K562 (cell line): ENCODE measurements around the gene ST6GAL1. TPM values are rescaled to one million over a fixed set of nuclear protein-coding genes. Genes with fewer than 3 reads are reported as not detected.

ENCODE experiments used
- CREM ChIP-seq: IDR thresholded peaks from 2 replicates; pipeline ENCODE4 v1.6.1; 2014; ENCODE audit warnings: antibody characterized with exemption, low read depth
- CXXC5 ChIP-seq: fragments of 250-450 bp; sonication (Bioruptor Pico); IDR thresholded peaks from 2 replicates; pipeline ENCODE4 v1.8.0; 2022; ENCODE audit warnings: inconsistent platforms, mild to moderate bottlenecking, moderate library complexity
- E2F3 ChIP-seq: fragments of 250-450 bp; sonication (Bioruptor Pico); IDR thresholded peaks from 2 replicates; pipeline ENCODE4 v1.4.0; 2020; ENCODE audit warnings: mild to moderate bottlenecking
- ETV1 ChIP-seq: fragments of 450-650 bp; conservative IDR thresholded peaks from 2 replicates; pipeline ENCODE4 v1.6.1; 2016; ENCODE audit warnings: missing genetic modification characterization, control low read depth, low read depth, missing compliant biosample characterization
- GATAD2B ChIP-seq: fragments of 450-650 bp; IDR thresholded peaks from 2 replicates; pipeline ENCODE4 v1.6.1; 2017; ENCODE audit warnings: mild to moderate bottlenecking, borderline replicate concordance
- L3MBTL2 ChIP-seq: fragments of 450-650 bp; IDR thresholded peaks from 2 replicates; pipeline ENCODE4 v1.6.1; 2016; ENCODE audit warnings: mild to moderate bottlenecking, moderate library complexity
- LARP7 ChIP-seq: fragments of 450-650 bp; IDR thresholded peaks from 2 replicates; pipeline ENCODE4 v1.6.1; 2016
- MED1 ChIP-seq: sonication (generic); formaldehyde crosslinking; IDR thresholded peaks from 2 replicates; pipeline ENCODE4 v1.8.1; 2023; ENCODE audit warnings: missing genetic modification reagents, borderline replicate concordance
- MTA2 ChIP-seq: fragments of 450-650 bp; IDR thresholded peaks from 2 replicates; pipeline ENCODE4 v1.6.1; 2016; ENCODE audit warnings: low read depth
- NCOA4 ChIP-seq: fragments of 450-650 bp; IDR thresholded peaks from 2 replicates; pipeline ENCODE4 v1.6.1; 2018; ENCODE audit warnings: mild to moderate bottlenecking; ENCODE audit not compliant: partially characterized antibody
- PCBP1 ChIP-seq: fragments of 200-400 bp; formaldehyde crosslinking; IDR thresholded peaks from 2 replicates; pipeline ENCODE4 v1.6.1; 2018; ENCODE audit warnings: mild to moderate bottlenecking, low read depth, low read length; ENCODE audit not compliant: poor library complexity, severe bottlenecking
- POLR2G ChIP-seq: fragments of 200-400 bp; formaldehyde crosslinking; IDR thresholded peaks from 2 replicates; pipeline ENCODE4 v1.6.1; 2017; ENCODE audit warnings: low read depth, mild to moderate bottlenecking, antibody characterized with exemption, low read length, moderate library complexity
- SP2 ChIP-seq: IDR thresholded peaks from 2 replicates; pipeline ENCODE4 v1.6.1; 2011; ENCODE audit warnings: mild to moderate bottlenecking, low read depth, low read length, moderate library complexity; ENCODE audit not compliant: poor library complexity, severe bottlenecking; ENCODE audit errors: extremely low read depth
- TAF1 ChIP-seq: IDR thresholded peaks from 2 replicates; pipeline ENCODE4 v1.6.1; 2011; ENCODE audit warnings: mild to moderate bottlenecking, low read length, moderate library complexity; ENCODE audit not compliant: insufficient read depth, control insufficient read depth, severe bottlenecking; ENCODE audit errors: extremely low read depth
- XRCC3 ChIP-seq: fragments of 450-650 bp; IDR thresholded peaks from 2 replicates; pipeline ENCODE4 v1.6.1; 2017; ENCODE audit warnings: mild to moderate bottlenecking, moderate library complexity
- XRCC5 ChIP-seq: fragments of 200-400 bp; formaldehyde crosslinking; IDR thresholded peaks from 2 replicates; pipeline ENCODE4 v1.6.1; 2017; ENCODE audit warnings: low read depth, mild to moderate bottlenecking, low read length
- ZBTB40 ChIP-seq, 2 experiments: fragments of 450-650 bp in 1 of 2; sonication (generic) in 1 of 2; formaldehyde crosslinking in 1 of 2; IDR thresholded peaks; 2 replicates each; pipeline versions ENCODE4 v1.7.1 to v1.9.0; 2016 to 2022; ENCODE audit warnings: inconsistent platforms in 1 of 2, mild to moderate bottlenecking in 1 of 2, missing genetic modification reagents in 1 of 2
- ZC3H11A ChIP-seq: IDR thresholded peaks from 2 replicates; pipeline ENCODE4 v1.6.1; 2012; ENCODE audit warnings: low read depth, low read length, improper control_type of control experiment
- ZKSCAN8 ChIP-seq: fragments of 200-800 bp; sonication (Bioruptor generic); IDR thresholded peaks from 2 replicates; pipeline ENCODE4 v1.6.1; 2016; ENCODE audit warnings: missing genetic modification characterization, missing compliant biosample characterization
- ZNF384 ChIP-seq: IDR thresholded peaks from 2 replicates; pipeline ENCODE4 v1.6.1; 2012; ENCODE audit warnings: low read depth, low read length, improper control_type of control experiment
- ZNF79 ChIP-seq: fragments of 250-450 bp; sonication (Bioruptor Pico); IDR thresholded peaks from 2 replicates; pipeline ENCODE4 v1.4.0; 2020; ENCODE audit warnings: low read depth, mild to moderate bottlenecking, moderate library complexity
- polyA plus RNA-seq, 8 experiments: library from polyadenylated mRNA; depleted of rRNA in 4 of 8; stranded (reverse) in 5 of 8; unstranded in 3 of 8; fragments of >200 nt; fragmentation: Nextera tagmentation in 2 of 8; fragmentation: Illumina TruSeq in 1 of 8; extraction: Ambion mirVana in 2 of 8; extraction: Trizol in 1 of 8; gene quantifications; 2 replicates each; pipeline versions ENCODE4 v1.2.1 to v1.2.3, GENCODE V29; 2011 to 2014; ENCODE audit warnings: inconsistent platforms in 1 of 8, missing spikeins in 1 of 8
- total RNA-seq, 7 experiments: library from RNA; depleted of rRNA in 6 of 7; stranded (reverse); fragments of >200 nt in 6 of 7; fragmentation: Illumina TruSeq in 2 of 7; extraction: Trizol in 2 of 7; gene quantifications; 2 replicates each; pipeline versions ENCODE4 v1.2.1 to v1.2.3, GENCODE V29; 2011 to 2021; ENCODE audit warnings: low replicate concordance in 1 of 7

ST6GAL1 gene
- total and polyA plus RNA-seq, 9 of the 15 experiments (the other 6 are each of a cell fraction or from before 2014, with no cell fraction given), result 31.9 to 145 (median 71.0) TPM

- 0 out of 2 replicates have a peak, but pooled peaks have one; percentile 12 for TF ChIP-seq ETV1 (tag)
- peak; percentile 49 for TF ChIP-seq CXXC5 (CRISPR knock-in tag)
- TF ChIP-seq MTA2, result no peak
- TF ChIP-seq LARP7, result no peak
- no peak for TF ChIP-seq E2F3 (CRISPR knock-in tag)
- no peak for TF ChIP-seq POLR2G
- TF ChIP-seq NCOA4, result no peak
- TF ChIP-seq MED1 (CRISPR knock-in tag), result no peak
- no peak for TF ChIP-seq ZBTB40 (IDR thresholded peaks at IDR 0.05)
- TF ChIP-seq ZBTB40 (CRISPR knock-in tag; IDR thresholded peaks at IDR 0.05), result no peak
- no peak for TF ChIP-seq ZC3H11A
- TF ChIP-seq ZNF79 (CRISPR knock-in tag), result no peak
- TF ChIP-seq PCBP1, result no peak
- TF ChIP-seq L3MBTL2, result peak; percentile 88
- TF ChIP-seq XRCC5, result no peak
- TF ChIP-seq ZNF384, result no peak
- no peak for TF ChIP-seq GATAD2B
- TF ChIP-seq ZKSCAN8 (CRISPR knock-in tag), result peak; percentile 25; the same call in 1 of the 2 replicates
- TF ChIP-seq SP2, result no peak
- no peak for TF ChIP-seq XRCC3
- TF ChIP-seq TAF1, result no peak
- no peak for TF ChIP-seq CREM
These were observed 29.1 kb upstream of the ST6GAL1 start (continued) for GRCh38 chr3:186901135-186901734.
